ENCODE measurements around the gene NSMCE1.

Gene NSMCE1

GRCh38 chr16:27315333-27316037 lies 46.9 kb upstream of the NSMCE1 start:
- Histone ChIP-seq H3K23ac (ENCODE audit: low read length) (no peak overlapping the region), H2BK5ac (ENCODE audit: low read depth, low read length, poor library complexity) (no peak overlapping the region), H4K8ac (ENCODE audit: low read depth, low read length) (no peak overlapping the region), H4K91ac (ENCODE audit: low read depth, low read length) (peak overlapping the region; percentile 20), H2AK5ac (ENCODE audit: low read length) (peak overlapping the region; percentile 30), H3K79me1 (ENCODE audit: low read length) (peaks cover 11% of the 10 kb centered on the region), H3K4me1 (ENCODE audit: control insufficient read depth in 1 of 2, insufficient read depth in 2 of 2, low read length in 2 of 2) (peaks cover 12 to 18% of the 10 kb centered on the region in 2 experiments), H3K27ac (ENCODE audit: low read depth, low read length) (no peak overlapping the region), H2BK12ac (ENCODE audit: low read length) (peak overlapping the region; percentile 19), H4K12ac (ENCODE audit: low read depth, low read length) (peak overlapping the region; percentile 9), H3K79me2 (ENCODE audit: control insufficient read depth, insufficient read depth, low read length, poor library complexity) (peaks cover 8% of the 10 kb centered on the region), H3K4me2 (ENCODE audit: low read length) (peak overlapping the region; percentile 24), H3K4ac (ENCODE audit: low read depth, low read length) (no peak overlapping the region), H3K27me3 (ENCODE audit: insufficient read depth, low read length) (no peaks in the 10 kb centered on the region), H3K9me3 (ENCODE audit: insufficient read depth, low read depth, low read length) (peaks cover 2% of the 10 kb centered on the region), H3K9ac (ENCODE audit: low read length) (no peak overlapping the region), H3K14ac (ENCODE audit: low read length) (peak overlapping the region; percentile 34), H3K4me3 (ENCODE audit: low read depth, low read length) (no peak overlapping the region), H2BK120ac (ENCODE audit: insufficient read depth, low read length, poor library complexity) (no peak overlapping the region), H3K36me3 (ENCODE audit: control insufficient read depth in 1 of 2, insufficient read depth in 2 of 2, low read length in 2 of 2) (no peaks in the 10 kb centered on the region), H2AFZ (ENCODE audit: insufficient read depth, low read length, poor library complexity) (no peak overlapping the region), H3K18ac (ENCODE audit: low read length) (peak overlapping the region; percentile 12)
- DNase-seq, result peak; percentile 86 to 88
- no CpG with 5 or more reads among the region's 9 CpGs for WGBS (ENCODE audit: extremely low coverage, insufficient coverage, insufficient read length)

GRCh38 chr16:27314986-27315332 lies 46.4 kb upstream of the NSMCE1 start:
- H3K4me2 ChIP-seq (ENCODE audit: low read length), result peak overlapping the region; percentile 24
- no peak overlapping the region for H2AK5ac ChIP-seq (ENCODE audit: low read length)
- H3K27ac ChIP-seq (ENCODE audit: low read depth, low read length), result no peak overlapping the region
- H3K9ac ChIP-seq (ENCODE audit: low read length), result no peak overlapping the region
- no peak overlapping the region for H3K23ac ChIP-seq (ENCODE audit: low read length)
- H3K14ac ChIP-seq (ENCODE audit: low read length), result no peak overlapping the region
- no peaks in the 10 kb centered on the region for H3K27me3 ChIP-seq (ENCODE audit: insufficient read depth, low read length)
- peaks cover 2% of the 10 kb centered on the region for H3K9me3 ChIP-seq (ENCODE audit: insufficient read depth, low read depth, low read length)
- peaks cover 11% of the 10 kb centered on the region for H3K79me1 ChIP-seq (ENCODE audit: low read length)
- H3K79me2 ChIP-seq (ENCODE audit: control insufficient read depth, insufficient read depth, low read length, poor library complexity), result peaks cover 8% of the 10 kb centered on the region
- H2BK120ac ChIP-seq (ENCODE audit: insufficient read depth, low read length, poor library complexity), result no peak overlapping the region
- no peak overlapping the region for H4K8ac ChIP-seq (ENCODE audit: low read depth, low read length)
- H3K18ac ChIP-seq (ENCODE audit: low read length), result no peak overlapping the region
- WGBS (ENCODE audit: extremely low coverage, insufficient coverage, insufficient read length), result no CpG with 5 or more reads among the region's 2 CpGs
- H4K91ac ChIP-seq (ENCODE audit: low read depth, low read length), result no peak overlapping the region
- no peak overlapping the region for H2BK5ac ChIP-seq (ENCODE audit: low read depth, low read length, poor library complexity)
- no peak overlapping the region for H3K4me3 ChIP-seq (ENCODE audit: low read depth, low read length)
- DNase-seq, result no peak
- peaks cover 12 to 18% of the 10 kb centered on the region in 2 experiments for H3K4me1 ChIP-seq (ENCODE audit: control insufficient read depth in 1 of 2, insufficient read depth in 2 of 2, low read length in 2 of 2)
- H2AFZ ChIP-seq (ENCODE audit: insufficient read depth, low read length, poor library complexity), result no peak overlapping the region
- H4K12ac ChIP-seq (ENCODE audit: low read depth, low read length), result no peak overlapping the region
- peak overlapping the region; percentile 24 for H3K4ac ChIP-seq (ENCODE audit: low read depth, low read length)
- no peaks in the 10 kb centered on the region for H3K36me3 ChIP-seq (ENCODE audit: control insufficient read depth in 1 of 2, insufficient read depth in 2 of 2, low read length in 2 of 2)
- no peak overlapping the region for H2BK12ac ChIP-seq (ENCODE audit: low read length)

GRCh38 chr16:27314161-27314723 lies 45.7 kb upstream of the NSMCE1 start:
- no peaks in the 10 kb centered on the region for H3K27me3 ChIP-seq (ENCODE audit: insufficient read depth, low read length)
- H3K14ac ChIP-seq (ENCODE audit: low read length), result peak overlapping the region; percentile 97
- peaks cover 2% of the 10 kb centered on the region for H3K9me3 ChIP-seq (ENCODE audit: insufficient read depth, low read depth, low read length)
- H3K36me3 ChIP-seq (ENCODE audit: control insufficient read depth in 1 of 2, insufficient read depth in 2 of 2, low read length in 2 of 2), result no peaks in the 10 kb centered on the region
- H3K27ac ChIP-seq (ENCODE audit: low read depth, low read length), result peak overlapping the region; percentile 28
- peak overlapping the region; percentile 55 for H3K9ac ChIP-seq (ENCODE audit: low read length)
- peak overlapping the region; percentile 95 for H4K8ac ChIP-seq (ENCODE audit: low read depth, low read length)
- H3K4ac ChIP-seq (ENCODE audit: low read depth, low read length), result peak overlapping the region; percentile 94
- peak overlapping the region; percentile 98 for H3K18ac ChIP-seq (ENCODE audit: low read length)
- peak overlapping the region; percentile 83 for H2BK5ac ChIP-seq (ENCODE audit: low read depth, low read length, poor library complexity)
- H3K79me2 ChIP-seq (ENCODE audit: control insufficient read depth, insufficient read depth, low read length, poor library complexity), result peaks cover 8% of the 10 kb centered on the region
- peaks cover 11% of the 10 kb centered on the region for H3K79me1 ChIP-seq (ENCODE audit: low read length)
- H2AFZ ChIP-seq (ENCODE audit: insufficient read depth, low read length, poor library complexity), result peak overlapping the region; percentile 99
- H2AK5ac ChIP-seq (ENCODE audit: low read length), result peak overlapping the region; percentile 83
- peak; percentile 68 to 70 for DNase-seq
- peak overlapping the region; percentile 81 for H3K4me2 ChIP-seq (ENCODE audit: low read length)
- peak overlapping the region; percentile 92 for H4K12ac ChIP-seq (ENCODE audit: low read depth, low read length)
- peak overlapping the region; percentile 81 for H3K4me3 ChIP-seq (ENCODE audit: low read depth, low read length)
- H2BK120ac ChIP-seq (ENCODE audit: insufficient read depth, low read length, poor library complexity), result peak overlapping the region; percentile 96
- H2BK12ac ChIP-seq (ENCODE audit: low read length), result peak overlapping the region; percentile 92
- peaks cover 12 to 18% of the 10 kb centered on the region in 2 experiments for H3K4me1 ChIP-seq (ENCODE audit: control insufficient read depth in 1 of 2, insufficient read depth in 2 of 2, low read length in 2 of 2)
- no CpG with 5 or more reads among the region's 39 CpGs for WGBS (ENCODE audit: extremely low coverage, insufficient coverage, insufficient read length)
- H4K91ac ChIP-seq (ENCODE audit: low read depth, low read length), result peak overlapping the region; percentile 98
- no peak overlapping the region for H3K23ac ChIP-seq (ENCODE audit: low read length)

- no CpG with 5 or more reads among the region's 85 CpGs for WGBS (ENCODE audit: extremely low coverage, insufficient coverage, insufficient read length)
- peak within 1 kb of the TSS; percentile 98 for H4K91ac ChIP-seq (ENCODE audit: low read depth, low read length)
- peak within 1 kb of the TSS; percentile 83 for H2BK5ac ChIP-seq (ENCODE audit: low read depth, low read length, poor library complexity)
- H3K23ac ChIP-seq (ENCODE audit: low read length), result no peak within 1 kb of the TSS
- peak within 1 kb of the TSS; percentile 92 for H4K12ac ChIP-seq (ENCODE audit: low read depth, low read length)
- peak within 1 kb of the TSS; percentile 95 for H4K8ac ChIP-seq (ENCODE audit: low read depth, low read length)
- peaks cover 8% of the 10 kb centered on the region for H3K79me2 ChIP-seq (ENCODE audit: control insufficient read depth, insufficient read depth, low read length, poor library complexity)
- H3K4me2 ChIP-seq (ENCODE audit: low read length), result peak within 1 kb of the TSS; percentile 81
- H3K27ac ChIP-seq (ENCODE audit: low read depth, low read length), result peak within 1 kb of the TSS; percentile 28
- H3K27me3 ChIP-seq (ENCODE audit: insufficient read depth, low read length), result no peaks in the 10 kb centered on the region
- DNase-seq, result peak; percentile 74 to 80
- peak within 1 kb of the TSS; percentile 94 for H3K4ac ChIP-seq (ENCODE audit: low read depth, low read length)
- H3K9me3 ChIP-seq (ENCODE audit: insufficient read depth, low read depth, low read length), result peaks cover 2% of the 10 kb centered on the region
- peak within 1 kb of the TSS; percentile 92 for H2BK12ac ChIP-seq (ENCODE audit: low read length)
- H3K36me3 ChIP-seq (ENCODE audit: control insufficient read depth in 1 of 2, insufficient read depth in 2 of 2, low read length in 2 of 2), result no peaks in the 10 kb centered on the region
- peaks cover 11% of the 10 kb centered on the region for H3K79me1 ChIP-seq (ENCODE audit: low read length)
- H2AFZ ChIP-seq (ENCODE audit: insufficient read depth, low read length, poor library complexity), result peak within 1 kb of the TSS; percentile 99
- H3K18ac ChIP-seq (ENCODE audit: low read length), result peak within 1 kb of the TSS; percentile 98
- H3K4me1 ChIP-seq (ENCODE audit: control insufficient read depth in 1 of 2, insufficient read depth in 2 of 2, low read length in 2 of 2), result peaks cover 9 to 18% of the 10 kb centered on the region in 2 experiments
- peak within 1 kb of the TSS; percentile 81 for H3K4me3 ChIP-seq (ENCODE audit: low read depth, low read length)
- peak within 1 kb of the TSS; percentile 55 for H3K9ac ChIP-seq (ENCODE audit: low read length)
- peak within 1 kb of the TSS; percentile 96 for H2BK120ac ChIP-seq (ENCODE audit: insufficient read depth, low read length, poor library complexity)
- peak within 1 kb of the TSS; percentile 97 for H3K14ac ChIP-seq (ENCODE audit: low read length)
- peak within 1 kb of the TSS; percentile 83 for H2AK5ac ChIP-seq (ENCODE audit: low read length)
Observed at GRCh38 chr16:27313422-27314160, 45.0 kb upstream of the NSMCE1 start, which contains the start of gene IL4R. Gene IL4R (plus strand): TSS chr16:27313974. CDS start chr16:27340204, 26,230 bp downstream.
